K562 treated with DMSO at 1 percent for 48 hours (cell line): ENCODE measurements around the gene PSMA4. TPM values are rescaled to one million over a fixed set of nuclear protein-coding genes. Genes with fewer than 3 reads are reported as not detected.

Source experiments
- total RNA-seq: library from RNA; unstranded; fragments of 300-600 nt; gene quantifications from 2 replicates; pipeline ENCODE4 v1.2.3, GENCODE V29; 2022; ENCODE audit warnings: low replicate concordance; ENCODE audit errors: extremely low read depth

PSMA4 gene
- total RNA-seq, result 632 TPM in 1 of 2 replicates, not detected in the other

GRCh38 chr15:78540141-78540870, at the start of gene PSMA4:
TSS of gene PSMA4 (plus strand) at chr15:78540444. CDS start at chr15:78541928, 1,484 bp downstream.

DNA sequence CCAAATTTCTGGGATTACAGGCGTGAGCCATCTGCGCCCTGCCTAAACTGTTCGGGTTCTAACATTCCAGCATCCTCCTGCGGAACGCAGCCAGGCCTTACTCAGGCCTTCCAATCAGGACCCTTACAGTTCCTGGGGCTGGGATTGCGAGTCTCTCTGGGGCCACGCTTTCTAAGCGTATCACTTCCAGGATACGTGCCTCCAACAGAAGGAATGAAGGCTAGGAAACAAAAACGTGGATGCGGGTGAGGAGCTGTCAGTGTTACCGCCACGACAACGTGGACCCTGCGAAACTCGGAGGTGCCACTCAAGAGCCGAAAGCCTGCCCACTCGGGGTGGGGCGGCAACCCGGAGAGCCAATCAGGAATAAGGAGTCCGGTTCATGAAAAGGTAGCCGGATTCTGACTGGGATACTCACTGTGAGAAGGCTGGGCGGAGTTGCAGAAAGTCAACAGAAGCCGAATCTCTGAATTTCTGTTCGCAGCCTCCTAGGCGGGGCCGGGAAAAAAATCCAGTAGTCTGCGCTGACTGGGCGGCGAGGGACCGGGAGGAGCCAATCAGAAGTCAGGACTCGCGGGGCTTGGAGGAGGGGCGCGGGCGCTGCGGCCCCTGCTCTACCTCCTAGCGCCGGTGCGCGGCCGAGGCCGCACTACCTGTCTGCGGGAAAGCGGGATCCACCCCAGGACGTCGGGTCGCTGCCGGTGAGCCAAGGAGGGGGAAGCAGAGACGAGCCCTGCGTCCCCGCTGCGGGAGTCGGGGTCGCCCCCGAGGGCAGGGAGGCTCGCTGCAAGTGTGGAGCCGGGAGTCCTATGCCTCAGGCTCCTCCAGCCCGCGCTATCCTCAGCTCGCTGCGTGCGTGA, 33.0 kb upstream of the PSMA4 start, which contains the start of gene HYKK:
Gene HYKK, plus strand, starts transcription at position 607 of the 860 bp plus-strand sequence. CDS start 5,512 bp downstream, outside the sequence.

GRCh38 chr15:78565097-78565950, 25.1 kb downstream of the PSMA4 start, which contains the start of gene CHRNA5:
TSS of gene CHRNA5 (plus strand) at chr15:78565520. CDS start at chr15:78565720, 200 bp downstream.

Other genes starting within 250 kb of the PSMA4 start
- not detected in 2 replicates for gene SKIC8, start 240.8 kb upstream of the PSMA4 start, total RNA-seq
- gene CRABP1, start 200.1 kb upstream of the PSMA4 start, total RNA-seq, result not detected in 2 replicates
- not detected in 2 replicates for gene IREB2, start 102.2 kb upstream of the PSMA4 start, total RNA-seq
- gene HYKK, start 32.9 kb upstream of the PSMA4 start, total RNA-seq, result not detected in 2 replicates
- not detected in 2 replicates for gene CHRNA5, start 25.1 kb downstream of the PSMA4 start, total RNA-seq
- gene CHRNA3, start 80.6 kb downstream of the PSMA4 start, total RNA-seq, result not detected in 2 replicates
- not detected in 2 replicates for gene CHRNB4, start 100.8 kb downstream of the PSMA4 start, total RNA-seq